SU-DHL-6 (cell line): ENCODE results near the gene CBL.

ENCODE experiments used
- EZH2phosphoT487 ChIP-seq: fragments of 200-600 bp; sonication (generic), shearing (Covaris generic); conservative IDR thresholded peaks from 2 replicates; pipeline ENCODE4 v1.6.1; 2018; ENCODE audit warnings: mild to moderate bottlenecking, antibody characterized with exemption, low read length, moderate library complexity, mixed read lengths
- TF ChIP-seq, protein P1 (sequence below): fragments of 200-600 bp; sonication (generic); IDR thresholded peaks from one replicate; pipeline ENCODE4 v1.5.1; 2017; ENCODE audit warnings: antibody characterized with exemption, mild to moderate bottlenecking, low read length, moderate library complexity; ENCODE audit not compliant: insufficient read depth, poor library complexity, severe bottlenecking

- TF ChIP-seq, protein P1, sequence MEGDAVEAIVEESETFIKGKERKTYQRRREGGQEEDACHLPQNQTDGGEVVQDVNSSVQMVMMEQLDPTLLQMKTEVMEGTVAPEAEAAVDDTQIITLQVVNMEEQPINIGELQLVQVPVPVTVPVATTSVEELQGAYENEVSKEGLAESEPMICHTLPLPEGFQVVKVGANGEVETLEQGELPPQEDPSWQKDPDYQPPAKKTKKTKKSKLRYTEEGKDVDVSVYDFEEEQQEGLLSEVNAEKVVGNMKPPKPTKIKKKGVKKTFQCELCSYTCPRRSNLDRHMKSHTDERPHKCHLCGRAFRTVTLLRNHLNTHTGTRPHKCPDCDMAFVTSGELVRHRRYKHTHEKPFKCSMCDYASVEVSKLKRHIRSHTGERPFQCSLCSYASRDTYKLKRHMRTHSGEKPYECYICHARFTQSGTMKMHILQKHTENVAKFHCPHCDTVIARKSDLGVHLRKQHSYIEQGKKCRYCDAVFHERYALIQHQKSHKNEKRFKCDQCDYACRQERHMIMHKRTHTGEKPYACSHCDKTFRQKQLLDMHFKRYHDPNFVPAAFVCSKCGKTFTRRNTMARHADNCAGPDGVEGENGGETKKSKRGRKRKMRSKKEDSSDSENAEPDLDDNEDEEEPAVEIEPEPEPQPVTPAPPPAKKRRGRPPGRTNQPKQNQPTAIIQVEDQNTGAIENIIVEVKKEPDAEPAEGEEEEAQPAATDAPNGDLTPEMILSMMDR: no peak
- TF ChIP-seq EZH2phosphoT487: no peak
Measured at GRCh38 chr11:119210050-119210449, 3.9 kb downstream of the CBL start.
